PFSK-1 (cell line): ENCODE results near the gene NARS2.

Source experiments
- FOXP2 ChIP-seq: optimal IDR thresholded peaks from 2 replicates; pipeline ENCODE3; 2011; ENCODE audit warnings: borderline replicate concordance, control low read depth, inconsistent platforms; ENCODE audit not compliant: insufficient read depth; ENCODE audit errors: extremely low read length, extremely low read depth
- POLR2AphosphoS5 ChIP-seq: IDR thresholded peaks from 2 replicates; pipeline ENCODE4 v1.6.1; 2012; ENCODE audit warnings: low read depth, mild to moderate bottlenecking, control low read depth, low read length, moderate library complexity
- REST ChIP-seq, 2 experiments: IDR thresholded peaks; 2 replicates each; pipeline versions ENCODE4 v1.6.1 to v1.8.0; 2011 to 2012; ENCODE audit warnings: low read depth in 2 of 2, low read length in 2 of 2, control low read depth in 1 of 2, inconsistent platforms in 1 of 2, mild to moderate bottlenecking in 1 of 2, moderate library complexity in 1 of 2; ENCODE audit not compliant: insufficient read depth in 1 of 2
- SIN3A ChIP-seq: IDR thresholded peaks from 2 replicates; pipeline ENCODE4 v1.6.1; 2012; ENCODE audit warnings: mild to moderate bottlenecking, low read length, moderate library complexity, borderline replicate concordance; ENCODE audit not compliant: insufficient read depth
- TAF1 ChIP-seq: IDR thresholded peaks from 2 replicates; pipeline ENCODE4 v1.6.1; 2012; ENCODE audit warnings: low read length, control low read depth, borderline replicate concordance; ENCODE audit not compliant: insufficient read depth

NARS2 gene

DNA sequence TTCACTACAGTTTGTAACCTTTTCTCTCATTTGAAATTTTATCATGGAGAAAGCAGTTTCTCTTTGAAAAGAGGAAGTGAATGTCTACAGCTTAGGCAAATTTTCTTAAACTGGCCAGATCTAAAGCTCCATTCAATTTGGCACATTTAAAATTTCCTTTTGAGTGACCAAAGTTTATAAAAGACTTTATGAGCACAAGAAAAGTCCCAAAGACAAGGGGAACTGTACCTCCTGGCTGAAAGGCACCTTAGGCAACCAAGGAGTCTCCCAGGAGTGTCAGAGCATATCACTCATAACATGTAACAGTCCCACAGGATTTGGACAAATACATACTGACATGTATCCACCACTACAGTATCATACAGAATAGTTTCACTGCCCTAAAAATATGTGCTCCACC lies 41.3 kb downstream of the NARS2 start:
- no peak for TF ChIP-seq SIN3A
- TF ChIP-seq FOXP2 = no peak
- TF ChIP-seq POLR2AphosphoS5 = no peak
- no peak for TF ChIP-seq REST (IDR thresholded peaks at IDR 0.05; ENCODE audit: insufficient read depth in 1 of 2, low read depth in 2 of 2, low read length in 2 of 2)
- no peak for TF ChIP-seq TAF1

DNA sequence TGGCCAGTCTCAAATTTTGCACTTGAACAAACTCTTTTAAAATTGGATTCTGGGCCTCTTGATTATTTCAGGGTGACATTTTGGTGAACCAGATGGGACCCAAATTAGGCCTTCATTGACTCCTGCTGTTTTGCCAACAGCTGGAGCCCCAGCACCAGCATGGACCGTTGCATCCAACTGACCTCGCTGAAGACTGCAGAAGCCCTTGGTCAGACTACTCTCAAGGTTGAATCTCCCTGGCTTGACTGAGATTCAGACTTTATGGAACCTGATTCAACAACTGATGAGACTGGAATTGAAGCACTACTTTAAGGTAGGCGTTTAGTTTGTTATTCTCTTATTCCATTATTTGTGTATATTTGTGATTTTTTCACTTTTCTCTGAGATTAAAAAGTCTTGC lies 41.7 kb downstream of the NARS2 start:
- no peak for TF ChIP-seq TAF1
- no peak for TF ChIP-seq FOXP2
- TF ChIP-seq REST (IDR thresholded peaks at IDR 0.05; ENCODE audit: insufficient read depth in 1 of 2, low read depth in 2 of 2, low read length in 2 of 2) = no peak
- no peak for TF ChIP-seq SIN3A
- TF ChIP-seq POLR2AphosphoS5 = no peak

GRCh38 chr11:78526497-78527146 lies 48.0 kb downstream of the NARS2 start:
- TF ChIP-seq TAF1 = no peak
- no peak for TF ChIP-seq FOXP2
- no peak for TF ChIP-seq POLR2AphosphoS5
- no peak for TF ChIP-seq SIN3A
- TF ChIP-seq REST (IDR thresholded peaks at IDR 0.05; ENCODE audit: insufficient read depth in 1 of 2, low read depth in 2 of 2, low read length in 2 of 2) = no peak

- TF ChIP-seq FOXP2 = no peak
Observed at GRCh38 chr11:78525720-78526119, 48.9 kb downstream of the NARS2 start.

- TF ChIP-seq TAF1 = no peak
- TF ChIP-seq REST (IDR thresholded peaks at IDR 0.05; ENCODE audit: insufficient read depth in 1 of 2, low read depth in 2 of 2, low read length in 2 of 2) = no peak
- TF ChIP-seq SIN3A = no peak
- no peak for TF ChIP-seq POLR2AphosphoS5
- TF ChIP-seq FOXP2 = no peak
Observed at GRCh38 chr11:78520230-78520629, 54.4 kb downstream of the NARS2 start.
